HG03066 (cell line): ENCODE measurements around the gene SEC22A.
"Not testable (repeated sequence)": the region's sequence is repeated elsewhere in the genome, so short reads cannot be mapped to it uniquely, and the experiment has no call there.

Experiments used
- ATAC-seq: cut with Tn5 transposase; IDR thresholded peaks from one replicate; pipeline ENCODE4 v1.9.1; 2021; ENCODE audit warnings: low read depth; ENCODE audit not compliant: unreplicated experiment

The SEC22A gene

DNA sequence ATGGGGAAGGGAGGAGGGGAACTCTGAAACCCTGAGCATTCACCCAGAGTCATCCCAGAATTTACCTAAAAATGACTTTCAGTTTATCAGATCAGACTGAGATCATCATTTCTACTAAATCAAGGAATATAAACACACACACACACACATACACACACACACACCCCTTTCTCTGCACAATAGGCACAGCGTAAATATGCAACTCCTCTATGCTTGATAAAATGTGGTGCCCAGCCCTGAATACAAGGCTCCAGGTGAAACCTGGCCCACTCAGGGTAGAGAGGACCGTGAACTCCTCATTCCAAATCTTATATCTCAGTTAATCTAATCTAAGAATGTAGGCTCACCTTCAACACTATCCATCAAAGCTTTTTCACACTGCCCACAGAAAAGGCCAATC lies 31.8 kb upstream of the SEC22A start:
- no peak for ATAC-seq

- ATAC-seq: no peak
Measured at GRCh38 chr3:123180791-123181190, 21.0 kb upstream of the SEC22A start.

DNA sequence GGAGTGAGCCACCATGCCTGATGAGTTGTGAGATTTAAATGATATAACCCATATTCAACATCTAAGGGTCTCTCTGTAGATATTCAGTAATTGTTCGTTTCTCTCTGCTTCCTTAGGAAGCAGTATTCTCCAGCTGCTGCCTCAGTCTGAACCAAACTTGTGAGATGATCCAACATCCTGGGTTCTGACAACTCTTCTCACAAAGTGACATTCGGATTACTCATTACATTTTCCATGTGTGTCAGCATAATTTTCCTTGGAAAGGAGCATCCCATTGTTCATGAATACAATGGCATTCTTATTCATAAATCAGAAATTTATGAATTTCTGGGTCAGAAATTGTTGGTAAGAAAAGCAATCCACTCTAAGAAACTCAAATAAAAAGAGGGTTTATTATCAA lies 15.0 kb upstream of the SEC22A start:
- no peak for ATAC-seq

DNA sequence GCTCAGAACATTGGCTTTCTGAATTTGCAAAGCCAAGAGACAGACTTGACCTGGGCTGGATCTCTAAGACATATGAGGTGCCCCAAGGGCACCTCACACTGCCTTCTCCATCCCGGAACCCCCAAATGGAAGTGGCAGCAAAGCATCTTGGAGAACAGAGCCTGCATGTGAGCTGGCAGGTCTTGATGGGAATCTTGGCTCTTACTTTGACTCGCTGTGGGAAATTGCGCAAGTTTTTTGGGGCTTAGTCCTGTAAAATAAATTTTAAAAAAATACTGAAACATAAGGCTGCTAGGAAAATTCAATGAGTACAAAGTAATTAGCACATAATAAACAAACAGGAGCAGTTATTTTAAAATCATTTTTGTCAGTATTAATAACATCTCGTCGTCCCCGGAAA lies 13.7 kb upstream of the SEC22A start:
- no peak for ATAC-seq

DNA sequence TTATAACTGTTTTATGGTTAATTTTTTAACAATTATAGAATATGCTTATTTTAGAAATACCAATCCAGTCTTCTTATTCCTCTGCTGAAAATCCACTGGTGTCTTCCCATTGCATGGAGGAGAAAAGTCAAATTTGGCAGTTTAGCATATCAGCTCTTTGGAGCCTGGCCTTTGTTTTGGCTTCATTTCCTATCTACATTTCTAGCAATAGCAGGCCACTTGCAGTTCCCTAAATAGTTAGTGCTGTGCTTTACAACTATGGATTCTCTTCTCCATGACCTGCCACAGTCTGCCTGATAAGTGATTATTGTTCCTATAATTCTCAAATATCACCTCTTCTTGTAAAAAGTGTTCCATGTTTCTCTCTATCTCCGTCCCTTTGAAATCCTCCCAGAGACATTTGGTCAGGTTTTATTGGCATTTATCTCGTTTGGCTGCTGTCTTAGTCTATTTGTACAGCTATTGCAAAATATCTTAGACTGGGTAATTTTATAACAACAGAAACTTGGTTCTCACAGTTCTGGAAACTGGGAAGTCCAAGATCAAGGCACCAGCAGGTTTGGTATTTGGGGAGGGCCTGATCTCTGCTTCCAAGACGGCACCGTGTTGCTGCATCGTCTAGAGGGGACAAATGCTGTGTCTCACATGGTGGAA lies 8.2 kb upstream of the SEC22A start:
- ATAC-seq: no peak

DNA sequence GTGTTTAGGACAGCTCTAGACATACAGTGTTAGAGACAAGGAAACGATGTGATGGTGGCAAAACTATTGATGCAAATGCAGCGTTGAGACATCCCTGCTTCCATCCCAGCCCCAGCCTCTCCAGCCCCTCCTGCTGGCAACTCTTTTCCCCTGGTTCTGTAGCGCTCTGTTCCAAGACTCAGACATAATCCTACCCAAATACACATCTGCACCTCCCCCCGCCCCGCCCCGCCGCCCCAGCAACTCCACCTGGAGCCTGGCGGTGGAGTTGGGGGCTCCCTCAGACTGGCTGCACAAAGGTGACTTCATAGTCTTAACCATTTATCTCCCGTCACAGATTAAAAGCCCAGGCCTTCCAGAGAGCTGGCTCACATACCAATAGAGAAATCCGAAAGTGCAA lies 7.2 kb upstream of the SEC22A start:
- ATAC-seq: no peak

DNA sequence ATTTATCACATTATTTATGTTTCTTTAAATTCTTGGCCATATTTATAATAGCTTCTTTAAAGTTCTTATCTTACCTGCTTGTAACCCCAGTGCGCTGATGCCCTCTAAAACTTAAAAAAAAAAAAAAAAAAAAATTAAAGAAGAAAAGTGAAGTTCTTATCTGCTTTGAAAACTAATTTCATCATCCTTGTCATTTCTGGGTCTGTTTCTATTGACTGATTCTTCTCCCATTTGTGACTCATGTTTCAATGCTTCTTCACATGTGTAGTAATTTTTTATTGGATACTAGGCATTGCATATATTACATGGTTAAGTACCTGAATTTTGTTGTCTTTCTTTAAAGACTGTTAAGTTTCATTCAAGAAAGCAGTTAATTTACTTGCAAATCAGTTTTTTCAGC lies 3.4 kb upstream of the SEC22A start:
- no peak for ATAC-seq

- ATAC-seq: no peak
Measured at GRCh38 chr3:123201223-123201556, 553 bp upstream of the SEC22A start.

DNA sequence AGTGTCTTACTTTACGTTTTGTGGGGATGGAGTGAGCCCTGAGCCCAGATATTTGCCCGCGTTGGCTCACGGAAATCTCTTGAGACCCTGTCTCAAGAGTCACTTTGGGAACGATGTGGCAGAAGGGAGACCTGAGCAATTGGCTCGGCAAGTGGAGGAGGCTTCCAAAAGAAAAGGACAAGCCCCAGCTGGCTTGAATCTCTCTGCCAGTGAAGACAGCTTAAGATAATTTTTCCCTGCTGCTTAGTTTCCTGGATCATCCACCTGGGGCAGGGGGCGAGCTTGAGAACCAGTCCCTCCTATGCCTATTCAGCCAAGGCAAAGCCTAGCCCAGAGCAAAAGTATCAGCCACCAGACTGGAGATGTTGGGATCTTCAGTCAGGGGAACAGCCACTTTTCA lies 708 bp downstream of the SEC22A start:
- no peak for ATAC-seq

DNA sequence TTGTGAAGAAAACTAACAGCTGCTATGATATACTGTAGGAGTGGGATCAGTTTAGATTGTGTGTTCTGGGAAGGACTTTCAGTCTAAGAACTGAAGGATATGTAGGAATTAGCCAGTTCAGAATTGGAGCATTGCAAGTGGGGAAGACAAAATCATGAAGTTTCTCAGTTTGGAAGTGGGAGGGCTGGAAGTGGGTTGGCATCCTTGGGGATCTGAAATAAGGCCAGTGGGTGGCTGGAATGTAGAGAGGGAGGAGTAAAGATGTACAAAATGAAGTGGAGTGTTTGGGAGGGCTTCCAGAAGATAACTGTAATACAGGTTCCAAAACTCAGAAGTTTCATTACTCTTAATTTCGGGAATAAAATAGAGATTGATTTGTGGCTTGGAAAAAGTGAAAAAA lies 17.2 kb downstream of the SEC22A start:
- no peak for ATAC-seq

DNA sequence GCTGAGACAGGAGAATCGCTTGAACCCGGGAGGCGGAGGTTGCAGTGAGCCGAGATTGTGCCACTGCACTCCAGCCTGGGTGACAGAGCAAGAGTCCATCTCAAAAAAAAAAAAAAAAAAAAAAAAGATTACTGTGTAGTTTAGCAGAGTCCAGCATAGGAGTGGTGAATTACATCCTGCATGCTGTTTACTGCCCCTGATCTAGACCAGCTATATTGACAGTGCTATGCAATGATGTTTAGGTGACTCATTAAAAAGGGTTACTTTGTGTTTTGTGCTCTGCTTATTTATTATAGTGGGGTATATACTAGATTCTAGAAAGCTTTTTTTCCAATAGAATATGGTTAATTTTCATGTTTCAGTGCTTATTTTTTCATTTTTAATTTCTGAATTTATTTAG lies 19.6 kb downstream of the SEC22A start:
- ATAC-seq: not testable (repeated sequence)

- ATAC-seq: no peak
Measured at GRCh38 chr3:123225016-123225415, 23.3 kb downstream of the SEC22A start.

DNA sequence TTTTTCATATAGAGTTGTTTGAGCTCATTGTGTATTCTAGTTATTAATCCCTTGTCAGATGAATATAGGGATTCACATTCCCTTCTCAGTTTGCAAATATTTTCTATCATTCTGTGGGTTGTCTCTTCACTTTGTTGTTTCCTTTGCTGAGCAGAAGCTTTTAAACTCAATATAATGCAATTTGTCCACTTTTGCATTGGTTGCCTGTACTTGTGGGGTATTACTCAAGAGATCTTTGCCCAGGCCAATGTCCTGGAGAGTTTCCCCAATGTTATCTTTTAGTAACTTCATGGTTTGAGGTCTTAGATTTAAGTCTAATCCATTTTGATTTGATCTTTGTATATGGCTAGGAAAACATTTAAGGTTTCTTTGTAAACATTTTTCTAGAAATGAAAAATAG lies 24.8 kb downstream of the SEC22A start:
- no peak for ATAC-seq

- ATAC-seq: no peak
Measured at GRCh38 chr3:123229145-123229544, 27.4 kb downstream of the SEC22A start.

- ATAC-seq: no peak
Measured at GRCh38 chr3:123236902-123237301, 35.2 kb downstream of the SEC22A start.

DNA sequence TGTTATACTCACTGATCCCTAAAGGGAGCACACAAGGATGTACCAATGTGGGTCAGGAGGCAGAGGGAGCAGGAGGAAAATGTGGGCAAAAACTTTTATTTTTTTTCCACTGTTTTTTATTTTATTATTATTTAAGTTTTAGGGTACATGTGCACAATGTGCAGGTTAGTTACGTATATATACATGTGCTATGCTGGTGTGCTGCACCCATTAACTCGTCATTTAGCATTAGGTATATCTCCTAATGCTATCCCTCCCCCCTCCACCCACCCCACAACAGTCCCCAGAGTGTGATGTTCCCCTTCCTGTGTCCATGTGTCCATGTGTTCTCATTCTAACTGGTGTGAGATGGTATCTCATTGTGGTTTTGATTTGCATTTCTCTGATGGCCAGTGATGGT lies 37.4 kb downstream of the SEC22A start:
- not testable (repeated sequence) for ATAC-seq

GRCh38 chr3:123239756-123240155 lies 38.0 kb downstream of the SEC22A start:
- ATAC-seq: no peak

GRCh38 chr3:123244128-123244527 lies 42.4 kb downstream of the SEC22A start:
- ATAC-seq: no peak

GRCh38 chr3:123246866-123247265 lies 45.1 kb downstream of the SEC22A start:
- no peak for ATAC-seq

DNA sequence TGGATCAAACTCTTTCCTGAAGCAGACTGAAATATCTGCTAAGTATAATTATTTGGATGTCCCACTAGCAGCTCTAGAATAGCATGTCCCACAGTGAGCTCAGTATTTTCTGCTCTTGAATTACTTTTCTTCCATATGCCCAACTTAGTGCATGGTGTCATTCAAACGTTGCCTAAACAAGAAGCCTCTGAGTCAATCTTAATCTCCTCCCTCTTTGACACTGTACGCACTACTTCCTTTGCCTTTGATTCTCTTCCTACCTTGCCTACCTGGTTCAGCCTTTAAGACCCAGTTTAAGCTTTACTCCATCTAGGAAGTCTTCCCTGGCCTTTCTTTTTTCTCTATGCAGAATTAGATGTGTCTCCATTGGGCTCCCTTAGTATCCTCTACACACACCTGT lies 54.5 kb downstream of the SEC22A start:
- ATAC-seq: no peak

- no peak for ATAC-seq
Measured at GRCh38 chr3:123258359-123258758, 56.6 kb downstream of the SEC22A start.

GRCh38 chr3:123258811-123259420 lies 57.2 kb downstream of the SEC22A start:
- no peak for ATAC-seq

- no peak for ATAC-seq
Measured at GRCh38 chr3:123261666-123262065, 59.9 kb downstream of the SEC22A start.
